HEK293T (cell line): ENCODE measurements around the gene SAMHD1.

ENCODE experiments used
- BHLHE40 ChIP-seq: fragments of 450-650 bp; IDR thresholded peaks from 2 replicates; pipeline ENCODE4 v1.6.1; 2016; ENCODE audit warnings: mild to moderate bottlenecking, moderate library complexity, borderline replicate concordance
- ELF4 ChIP-seq: fragments of 450-650 bp; IDR thresholded peaks from 2 replicates; pipeline ENCODE4 v1.6.1; 2017; ENCODE audit warnings: antibody characterized with exemption
- FOXA1 ChIP-seq: fragments of 450-650 bp; IDR thresholded peaks from 2 replicates; pipeline ENCODE4 v1.6.1; 2016; ENCODE audit warnings: mild to moderate bottlenecking
- FOXM1 ChIP-seq: fragments of 450-650 bp; IDR thresholded peaks from 2 replicates; pipeline ENCODE4 v1.6.1; 2017; ENCODE audit warnings: mild to moderate bottlenecking, borderline replicate concordance
- L3MBTL2 ChIP-seq: fragments of 450-650 bp; conservative IDR thresholded peaks from 2 replicates; pipeline ENCODE4 v1.6.1; 2016; ENCODE audit warnings: mild to moderate bottlenecking
- LEF1 ChIP-seq: fragments of 450-650 bp; IDR thresholded peaks from 2 replicates; pipeline ENCODE4 v1.6.1; 2017; ENCODE audit warnings: mild to moderate bottlenecking, borderline replicate concordance
- NFRKB ChIP-seq: fragments of 450-650 bp; IDR thresholded peaks from 2 replicates; pipeline ENCODE4 v1.6.1; 2016; ENCODE audit warnings: mild to moderate bottlenecking, moderate library complexity
- SUZ12 ChIP-seq: fragments of 450-650 bp; IDR thresholded peaks from 2 replicates; pipeline ENCODE4 v1.6.1; 2016; ENCODE audit warnings: mild to moderate bottlenecking
- TARDBP ChIP-seq: fragments of 450-650 bp; IDR thresholded peaks from 2 replicates; pipeline ENCODE4 v1.6.1; 2016
- ZNF384 ChIP-seq: fragments of 450-650 bp; IDR thresholded peaks from 2 replicates; pipeline ENCODE4 v1.6.1; 2016
- TF ChIP-seq, protein P1 (sequence below): fragments of 450-650 bp; IDR thresholded peaks from 2 replicates; pipeline ENCODE4 v1.6.1; 2016

- TF ChIP-seq ELF4 (no peak), BHLHE40 (no peak), FOXA1 (no peak), FOXM1 (no peak), LEF1 (no peak), SUZ12 (no peak), ZNF384 (no peak), L3MBTL2 (no peak), TARDBP (no peak), NFRKB (no peak)
- TF ChIP-seq, protein P1, sequence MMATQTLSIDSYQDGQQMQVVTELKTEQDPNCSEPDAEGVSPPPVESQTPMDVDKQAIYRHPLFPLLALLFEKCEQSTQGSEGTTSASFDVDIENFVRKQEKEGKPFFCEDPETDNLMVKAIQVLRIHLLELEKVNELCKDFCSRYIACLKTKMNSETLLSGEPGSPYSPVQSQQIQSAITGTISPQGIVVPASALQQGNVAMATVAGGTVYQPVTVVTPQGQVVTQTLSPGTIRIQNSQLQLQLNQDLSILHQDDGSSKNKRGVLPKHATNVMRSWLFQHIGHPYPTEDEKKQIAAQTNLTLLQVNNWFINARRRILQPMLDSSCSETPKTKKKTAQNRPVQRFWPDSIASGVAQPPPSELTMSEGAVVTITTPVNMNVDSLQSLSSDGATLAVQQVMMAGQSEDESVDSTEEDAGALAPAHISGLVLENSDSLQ, result no peak
Observed at GRCh38 chr20:36997121-36997520, 45.6 kb upstream of the SAMHD1 start.
